ENCODE measurements around the gene OR1L8.

GRCh38 chr9:122561446-122561845, 21.7 kb downstream of the OR1L8 start:
- TF ChIP-seq, protein P1, sequence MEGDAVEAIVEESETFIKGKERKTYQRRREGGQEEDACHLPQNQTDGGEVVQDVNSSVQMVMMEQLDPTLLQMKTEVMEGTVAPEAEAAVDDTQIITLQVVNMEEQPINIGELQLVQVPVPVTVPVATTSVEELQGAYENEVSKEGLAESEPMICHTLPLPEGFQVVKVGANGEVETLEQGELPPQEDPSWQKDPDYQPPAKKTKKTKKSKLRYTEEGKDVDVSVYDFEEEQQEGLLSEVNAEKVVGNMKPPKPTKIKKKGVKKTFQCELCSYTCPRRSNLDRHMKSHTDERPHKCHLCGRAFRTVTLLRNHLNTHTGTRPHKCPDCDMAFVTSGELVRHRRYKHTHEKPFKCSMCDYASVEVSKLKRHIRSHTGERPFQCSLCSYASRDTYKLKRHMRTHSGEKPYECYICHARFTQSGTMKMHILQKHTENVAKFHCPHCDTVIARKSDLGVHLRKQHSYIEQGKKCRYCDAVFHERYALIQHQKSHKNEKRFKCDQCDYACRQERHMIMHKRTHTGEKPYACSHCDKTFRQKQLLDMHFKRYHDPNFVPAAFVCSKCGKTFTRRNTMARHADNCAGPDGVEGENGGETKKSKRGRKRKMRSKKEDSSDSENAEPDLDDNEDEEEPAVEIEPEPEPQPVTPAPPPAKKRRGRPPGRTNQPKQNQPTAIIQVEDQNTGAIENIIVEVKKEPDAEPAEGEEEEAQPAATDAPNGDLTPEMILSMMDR (IDR thresholded peaks at IDR 0.05): no peak
- TF ChIP-seq POLR2A (IDR thresholded peaks at IDR 0.05): no peak
